GM20431 (cell line): ENCODE measurements around the gene MUC21.

ENCODE experiments used
- in situ Hi-C: fragments of 300-500 bp; cut with MseI, MboI; formaldehyde crosslinking; loops from one replicate; pipeline ENCODE4 v1.15.0; 2020; ENCODE audit warnings: low sequenced_read_pairs; ENCODE audit not compliant: unreplicated experiment

Gene MUC21

DNA sequence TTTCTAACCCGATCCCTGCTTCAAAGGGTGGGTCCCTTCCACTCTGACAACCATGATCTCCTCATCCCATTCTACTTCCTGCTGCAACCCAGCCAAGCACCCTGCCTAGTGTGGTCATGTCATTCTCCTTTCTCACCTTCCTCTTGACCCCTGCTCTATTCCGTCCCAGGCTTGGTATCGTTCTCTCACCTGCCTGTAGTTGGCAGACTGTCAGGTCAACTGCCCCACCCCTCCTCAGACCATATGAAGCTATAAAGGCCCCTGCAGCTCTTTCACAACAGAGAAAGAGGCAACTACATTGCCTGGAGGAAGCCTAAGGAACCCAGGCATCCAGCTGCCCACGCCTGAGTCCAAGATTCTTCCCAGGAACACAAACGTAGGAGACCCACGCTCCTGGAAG, at the start of gene MUC21:
Gene MUC21, plus strand, starts transcription at position 280 of the 400 bp plus-strand sequence. CDS start 241 bp downstream, outside the sequence.
- in situ Hi-C loops, result no loop called here

- in situ Hi-C loops, result no loop called here
Measured at GRCh38 chr6:30935018-30935417, 48.5 kb upstream of the MUC21 start.

GRCh38 chr6:30937265-30937664, 46.3 kb upstream of the MUC21 start:
- in situ Hi-C loops, result no loop called here

DNA sequence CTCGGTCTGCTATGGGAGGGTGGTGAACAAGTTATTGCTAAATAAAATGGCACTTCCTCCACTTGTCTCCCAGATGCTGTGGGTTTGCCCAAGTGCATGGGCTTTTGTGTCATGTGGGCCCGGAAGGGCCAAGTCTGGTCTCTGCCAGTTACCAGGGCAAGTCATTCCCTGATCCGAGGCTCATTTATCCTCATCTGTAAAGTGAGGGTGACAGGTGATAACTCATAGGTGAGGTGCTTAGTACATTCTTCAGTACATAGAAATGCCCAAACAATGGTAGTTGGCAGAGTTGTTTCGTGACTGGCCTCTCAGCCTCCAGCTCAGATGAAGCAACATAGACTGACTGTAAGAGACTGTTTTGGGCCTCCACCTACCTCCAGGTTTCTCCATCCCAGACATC, 44.8 kb upstream of the MUC21 start:
- in situ Hi-C loops, result no loop called here

DNA sequence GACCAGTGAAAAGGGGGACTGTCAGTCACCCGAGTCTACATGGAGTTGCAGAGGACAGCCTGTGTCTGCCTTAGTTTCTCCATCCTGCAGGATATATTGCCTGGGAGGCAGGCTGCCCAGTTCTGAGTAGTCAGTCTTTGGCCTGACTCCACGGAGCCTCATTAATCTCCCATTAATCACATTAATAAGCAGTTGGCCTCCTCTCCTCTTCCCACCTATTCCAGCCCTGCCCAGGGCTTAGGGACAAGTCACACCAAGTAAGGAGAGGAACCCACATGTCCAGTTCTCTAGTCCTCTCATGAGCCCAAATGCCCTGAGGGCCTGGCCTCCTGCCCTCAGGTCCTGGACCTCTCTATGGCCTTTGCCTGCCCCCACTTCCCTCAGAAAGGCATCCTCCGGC, 44.0 kb upstream of the MUC21 start:
- in situ Hi-C loops, result no loop called here

DNA sequence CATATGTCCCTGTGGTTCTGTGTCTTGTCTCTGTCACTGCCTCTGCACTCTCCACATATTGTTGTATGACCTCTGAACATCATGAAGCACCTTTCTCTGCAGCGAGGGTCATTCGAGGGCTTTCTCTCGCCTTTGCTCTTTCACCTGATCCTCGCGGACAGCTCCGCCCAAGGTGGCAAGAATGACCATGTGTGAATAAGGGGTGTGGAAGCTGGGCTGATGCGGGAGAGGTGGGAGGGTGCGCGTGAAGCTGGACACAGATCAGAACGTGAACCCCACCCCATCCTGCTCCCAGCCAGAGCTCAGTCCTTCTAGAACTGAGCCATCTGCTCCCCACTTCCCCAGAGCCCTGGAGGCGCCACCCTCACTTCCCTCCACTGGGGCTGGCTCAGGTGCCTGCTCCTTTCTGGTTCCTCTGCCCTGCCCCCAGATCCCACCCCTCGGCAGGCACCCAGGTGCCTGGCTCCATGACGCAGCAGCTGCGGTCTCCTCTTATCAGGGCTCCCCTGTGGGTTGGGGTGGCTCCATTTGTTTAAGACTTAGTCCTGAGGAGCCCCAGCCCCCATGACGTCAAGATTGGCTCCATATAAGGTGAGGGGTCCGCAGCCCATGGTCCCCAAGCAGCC, 43.0 kb upstream of the MUC21 start, which contains the start of gene MUCL3:
Gene MUCL3, plus strand, starts transcription at position 613 of the 626 bp plus-strand sequence. CDS start 27 bp downstream, outside the sequence.
- in situ Hi-C loops, result no loop called here

GRCh38 chr6:30942338-30943060, 41.0 kb upstream of the MUC21 start:
- in situ Hi-C loops, result no loop called here

- in situ Hi-C loops, result no loop called here
Measured at GRCh38 chr6:30944051-30944450, 39.5 kb upstream of the MUC21 start.

- in situ Hi-C loops, result no loop called here
Measured at GRCh38 chr6:30945281-30945680, 38.2 kb upstream of the MUC21 start.

GRCh38 chr6:30947231-30947630, 36.3 kb upstream of the MUC21 start:
- in situ Hi-C loops, result no loop called here

GRCh38 chr6:30948811-30949210, 34.7 kb upstream of the MUC21 start:
- in situ Hi-C loops, result no loop called here

DNA sequence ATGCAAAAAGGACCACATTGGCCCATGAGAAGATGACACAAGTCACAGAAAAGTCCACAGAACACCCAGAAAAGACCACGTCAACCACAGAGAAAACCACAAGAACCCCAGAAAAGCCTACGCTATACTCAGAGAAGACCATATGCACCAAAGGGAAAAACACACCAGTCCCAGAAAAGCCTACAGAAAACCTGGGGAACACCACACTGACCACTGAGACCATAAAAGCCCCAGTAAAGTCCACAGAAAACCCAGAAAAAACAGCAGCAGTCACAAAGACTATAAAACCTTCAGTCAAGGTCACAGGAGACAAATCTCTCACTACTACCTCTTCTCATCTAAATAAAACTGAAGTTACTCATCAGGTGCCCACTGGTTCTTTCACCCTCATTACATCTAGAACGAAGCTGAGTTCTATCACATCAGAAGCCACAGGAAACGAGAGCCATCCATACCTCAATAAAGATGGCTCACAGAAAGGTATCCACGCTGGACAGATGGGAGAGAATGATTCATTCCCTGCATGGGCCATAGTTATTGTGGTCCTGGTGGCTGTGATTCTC, 31.5 kb upstream of the MUC21 start:
- in situ Hi-C loops, result no loop called here

DNA sequence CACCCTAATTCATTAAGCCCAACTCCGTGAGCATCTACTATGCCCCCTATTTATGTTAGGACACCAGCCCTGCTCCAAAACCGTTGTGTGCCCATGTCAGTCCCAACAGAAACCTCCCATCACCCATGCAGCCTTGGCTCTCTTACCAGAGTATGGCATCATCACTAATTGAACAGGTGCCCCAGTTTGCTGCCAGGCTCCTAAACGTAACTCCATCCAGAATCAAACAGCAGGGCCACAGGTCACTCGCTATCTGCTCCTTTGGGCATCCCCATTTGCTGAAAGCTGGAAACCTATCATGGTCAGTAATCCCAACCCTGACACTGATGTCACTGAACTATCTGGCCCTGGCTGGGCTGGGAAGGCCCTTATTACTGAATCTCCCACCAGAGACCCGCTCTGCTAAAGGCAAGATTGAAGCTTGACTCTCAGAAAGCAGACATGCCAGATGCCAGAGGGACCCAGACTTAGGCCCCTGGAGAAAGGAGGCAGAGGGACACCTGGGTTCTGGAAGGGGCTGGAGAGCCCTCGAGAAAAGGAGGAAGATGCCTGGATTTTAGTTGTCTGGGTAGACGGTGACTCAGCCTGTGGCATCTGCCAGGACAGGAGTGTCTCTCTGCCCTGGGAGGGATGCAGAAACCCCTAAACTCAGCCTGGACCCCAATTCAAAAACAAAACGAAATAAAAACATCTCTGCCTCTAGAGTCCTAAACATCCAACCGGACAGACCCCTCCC, 28.7 kb upstream of the MUC21 start:
- in situ Hi-C loops, result no loop called here

GRCh38 chr6:30955367-30956042, 28.0 kb upstream of the MUC21 start:
- in situ Hi-C loops, result no loop called here

GRCh38 chr6:30957716-30958115, 25.8 kb upstream of the MUC21 start:
- in situ Hi-C loops, result no loop called here

- in situ Hi-C loops, result no loop called here
Measured at GRCh38 chr6:30960907-30961673, 22.4 kb upstream of the MUC21 start.

- in situ Hi-C loops, result no loop called here
Measured at GRCh38 chr6:30962716-30963115, 20.8 kb upstream of the MUC21 start.

GRCh38 chr6:30963641-30964040, 19.9 kb upstream of the MUC21 start:
- in situ Hi-C loops, result no loop called here

- in situ Hi-C loops, result no loop called here
Measured at GRCh38 chr6:30964075-30964474, 19.4 kb upstream of the MUC21 start.
